NCI-H1092 (cell line): Measurements from ENCODE around the gene SGPL1.
"Not testable (repeated sequence)": the region's sequence is repeated elsewhere in the genome, so short reads cannot be mapped to it uniquely, and the experiment has no call there.

ENCODE experiments used
- DNase-seq: peaks from one replicate; lab custom pipeline; 2025; lab: John Stamatoyannopoulos, UW

Gene SGPL1

GRCh38 chr10:70906031-70906783, 90.5 kb downstream of the SGPL1 start:
- DNase-seq: no peak

- DNase-seq: no peak
These were observed 91.3 kb downstream of the SGPL1 start for GRCh38 chr10:70906953-70907636.

- no peak for DNase-seq
These were observed 92.1 kb downstream of the SGPL1 start for GRCh38 chr10:70907637-70908405.

GRCh38 chr10:70908406-70909296, 92.9 kb downstream of the SGPL1 start:
- no peak for DNase-seq

GRCh38 chr10:70909326-70909935, 93.7 kb downstream of the SGPL1 start:
- DNase-seq: no peak

- no peak for DNase-seq
These were observed 95.0 kb downstream of the SGPL1 start for GRCh38 chr10:70910486-70911341.

GRCh38 chr10:70911386-70911785, 95.6 kb downstream of the SGPL1 start:
- no peak for DNase-seq

- no peak for DNase-seq
These were observed 96.8 kb downstream of the SGPL1 start for GRCh38 chr10:70912556-70912955.

GRCh38 chr10:70913191-70913892, 97.6 kb downstream of the SGPL1 start:
- DNase-seq: no peak

GRCh38 chr10:70913893-70914240, 98.1 kb downstream of the SGPL1 start:
- DNase-seq: no peak

GRCh38 chr10:70914316-70914864, 98.6 kb downstream of the SGPL1 start:
- no peak for DNase-seq

GRCh38 chr10:70915206-70915605, 99.5 kb downstream of the SGPL1 start:
- no peak for DNase-seq

GRCh38 chr10:70915806-70916205, 100.1 kb downstream of the SGPL1 start:
- DNase-seq: no peak

GRCh38 chr10:70916241-70916640, 100.5 kb downstream of the SGPL1 start:
- DNase-seq: no peak

- no peak for DNase-seq
These were observed 101.5 kb downstream of the SGPL1 start for GRCh38 chr10:70917226-70917625.

- DNase-seq: no peak
These were observed 101.9 kb downstream of the SGPL1 start for GRCh38 chr10:70917635-70918034.

- no peak for DNase-seq
These were observed 103.2 kb downstream of the SGPL1 start for GRCh38 chr10:70918851-70919530.

GRCh38 chr10:70919906-70920305, 104.2 kb downstream of the SGPL1 start:
- DNase-seq: not testable (repeated sequence)

GRCh38 chr10:70920519-70920918, 104.8 kb downstream of the SGPL1 start:
- DNase-seq: no peak
